Measurements from ENCODE around the gene TTC22.

TTC22 gene

DNA sequence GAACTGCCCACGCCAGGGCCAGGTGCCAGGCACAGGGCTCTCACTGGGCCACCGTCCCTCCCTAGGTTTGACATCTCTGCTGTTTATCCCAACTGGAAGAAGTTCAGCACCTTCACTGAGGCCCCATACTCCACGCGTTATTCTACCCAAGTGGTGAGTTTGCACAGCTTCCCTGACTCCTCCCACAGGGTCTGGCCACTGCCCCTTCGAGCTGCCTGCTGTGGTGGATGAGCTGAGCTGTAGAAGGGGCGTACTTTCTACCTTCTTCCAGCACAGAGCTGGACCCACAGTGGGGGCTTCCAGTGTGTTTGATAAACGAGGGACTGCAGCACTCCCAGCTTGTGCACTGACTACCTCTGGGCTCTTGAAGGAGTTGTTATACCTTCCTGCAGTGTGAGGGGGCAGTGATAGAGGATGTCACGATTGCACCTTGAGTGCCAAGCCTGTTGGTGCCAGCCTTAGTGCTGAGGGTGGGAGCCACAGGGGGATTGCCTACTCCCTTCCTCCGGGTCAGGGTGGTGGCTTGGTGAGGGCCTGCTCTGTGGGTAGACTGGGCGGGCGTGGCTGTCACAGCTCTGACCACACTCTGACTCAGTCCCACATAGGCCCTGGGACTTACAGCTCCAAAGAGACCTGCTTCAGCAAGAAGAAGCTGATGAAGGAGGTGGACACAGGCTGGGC is 5.9 kb upstream of the TTC22 start:
- no peak for DNase-seq

DNA sequence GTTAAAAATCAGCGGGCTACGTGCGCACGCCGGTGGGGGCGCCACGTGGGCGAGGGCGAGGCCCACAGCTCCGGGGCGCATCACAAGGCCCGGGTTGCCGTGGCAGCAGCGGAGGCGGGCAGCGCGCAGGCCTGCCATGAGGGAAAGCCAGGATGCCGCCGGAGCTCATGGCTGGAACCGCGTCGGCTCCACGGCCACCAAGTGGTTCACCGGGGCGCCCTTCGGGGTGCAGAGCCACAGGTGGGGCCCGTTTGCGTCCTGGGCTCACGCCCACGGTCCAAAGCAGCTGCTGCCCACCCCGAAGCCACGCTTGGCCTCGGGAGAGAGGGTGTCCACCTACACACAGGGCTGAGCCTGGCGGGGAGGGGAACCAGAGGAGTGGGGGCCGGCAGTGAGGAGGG is 4.9 kb upstream of the TTC22 start:
- no peak for DNase-seq

DNA sequence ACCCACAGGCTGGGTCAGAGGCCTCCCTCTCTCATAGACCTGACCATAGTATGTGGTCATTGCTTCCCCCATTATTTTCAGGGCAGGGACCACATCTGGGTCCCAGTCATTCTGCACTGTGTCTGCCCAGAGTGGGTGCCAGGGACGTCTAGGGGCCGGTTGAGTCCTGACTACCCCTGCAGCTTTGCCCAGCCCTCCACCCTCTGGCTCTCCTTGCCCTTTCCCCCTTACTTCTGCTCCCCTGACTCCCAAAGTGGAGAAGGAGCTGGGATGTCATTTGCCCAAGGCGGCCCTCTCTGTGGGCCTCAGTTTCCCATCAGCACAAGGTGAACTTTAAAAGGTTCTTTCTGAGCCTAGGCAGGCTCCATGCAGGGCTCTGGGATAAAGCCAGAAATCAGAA is 4.3 kb upstream of the TTC22 start:
- no peak for DNase-seq

DNA sequence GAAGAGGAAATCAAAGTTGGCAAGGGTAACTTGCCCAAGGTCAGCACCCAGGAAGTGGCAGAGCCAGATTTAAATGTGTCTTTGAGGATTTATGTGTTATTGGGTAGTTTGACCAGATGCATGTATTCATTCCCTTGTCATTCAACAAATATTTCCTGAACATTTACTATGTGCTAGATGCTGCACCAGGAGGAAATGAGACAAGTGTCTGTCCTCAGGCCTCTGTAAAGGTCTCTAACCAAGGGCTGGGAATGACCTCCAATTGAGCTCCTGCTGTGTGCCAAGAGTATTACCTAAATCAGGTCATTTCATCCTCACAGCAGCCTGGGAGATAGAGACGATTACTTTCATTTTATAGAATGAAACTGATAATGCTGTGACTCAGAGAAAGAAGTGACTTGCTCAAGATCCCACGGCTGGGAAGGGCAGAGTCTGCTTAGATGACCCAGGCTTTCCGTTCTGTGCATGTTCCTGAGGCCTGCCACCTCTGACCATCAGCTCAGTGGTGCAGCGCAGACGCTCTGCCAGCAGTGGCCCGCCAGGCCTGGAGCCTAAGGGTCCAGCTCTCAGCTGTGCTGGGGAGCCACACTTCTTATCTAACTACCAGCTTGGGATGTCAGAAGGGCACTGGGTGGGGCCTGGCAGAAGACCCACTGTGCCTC is 3.5 kb upstream of the TTC22 start:
- no peak for DNase-seq

DNA sequence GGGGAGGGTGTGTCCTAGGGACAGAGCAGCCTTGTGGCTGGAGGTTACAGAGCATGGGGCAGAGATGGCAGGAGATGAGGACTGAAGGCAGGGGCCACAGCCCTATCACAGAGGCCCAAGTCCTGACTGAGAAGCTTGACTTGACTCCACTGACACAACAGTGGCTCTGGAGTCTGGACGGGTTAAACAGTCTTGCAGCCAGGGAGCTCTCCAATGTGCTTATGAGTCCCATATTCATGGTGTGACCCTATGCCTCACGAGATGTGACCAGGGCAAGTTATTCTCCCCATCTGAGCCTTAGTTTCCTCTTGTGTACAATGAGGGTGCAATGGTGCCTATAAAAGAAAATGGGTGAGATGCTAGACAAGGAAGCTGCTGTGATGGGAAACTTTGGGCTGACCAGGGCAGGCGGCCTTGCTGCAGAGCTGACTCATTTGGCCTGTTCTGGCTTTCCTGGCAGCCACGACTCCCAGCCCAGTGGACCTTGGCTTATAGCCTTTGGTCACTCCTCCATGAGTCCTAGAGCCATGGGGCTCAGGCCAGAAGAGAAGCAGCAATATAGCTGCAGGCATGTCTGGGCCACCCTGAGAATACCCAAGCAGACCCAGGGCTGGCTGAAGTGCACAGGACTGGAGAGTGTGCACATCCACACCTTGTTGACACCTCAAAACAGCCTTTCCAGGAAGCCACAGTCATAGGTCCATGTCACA is 2.8 kb upstream of the TTC22 start:
- DNase-seq: no peak

DNA sequence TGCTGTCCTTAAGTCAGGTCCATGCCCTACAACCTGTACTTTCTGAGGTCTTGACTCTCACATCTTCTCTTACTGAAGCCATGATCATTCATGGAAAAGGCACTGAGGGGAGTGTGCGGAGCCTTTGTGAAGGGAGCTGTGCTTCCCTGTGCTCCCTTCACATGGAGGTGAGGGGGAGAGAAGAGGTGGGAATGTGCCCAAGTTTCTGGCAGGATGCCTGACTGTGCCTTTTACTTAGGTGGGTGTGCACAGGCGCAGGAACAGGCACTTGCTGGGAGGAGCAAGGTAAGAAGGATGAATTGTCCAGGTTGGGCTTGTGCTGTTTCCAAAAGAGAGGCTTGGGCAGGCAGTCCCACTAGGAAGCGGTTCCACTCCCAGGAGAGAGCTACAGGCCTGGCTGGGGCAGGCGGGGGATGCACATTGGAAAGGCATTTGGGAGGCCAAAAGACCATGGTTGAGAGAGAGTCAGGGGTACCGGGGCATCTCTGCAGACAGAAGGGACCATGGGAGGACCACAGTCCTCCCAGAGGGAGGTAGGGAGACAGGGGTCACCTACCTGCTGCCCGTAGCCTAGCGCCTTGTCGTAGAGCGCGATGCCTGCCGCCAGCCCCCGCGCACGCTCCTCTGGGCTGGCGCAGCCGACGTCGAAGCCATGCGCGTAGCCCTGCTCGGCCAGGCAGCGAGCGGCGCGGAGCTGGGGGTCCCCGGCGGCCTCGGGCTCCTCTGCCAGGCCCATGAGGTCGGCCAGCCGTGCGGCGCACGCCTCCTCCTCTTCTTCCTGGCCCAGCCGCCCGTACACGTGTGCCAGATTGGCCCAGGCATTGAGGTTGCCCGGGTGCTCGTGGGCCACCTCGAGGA is 853 bp downstream of the TTC22 start:
- no peak for DNase-seq

DNA sequence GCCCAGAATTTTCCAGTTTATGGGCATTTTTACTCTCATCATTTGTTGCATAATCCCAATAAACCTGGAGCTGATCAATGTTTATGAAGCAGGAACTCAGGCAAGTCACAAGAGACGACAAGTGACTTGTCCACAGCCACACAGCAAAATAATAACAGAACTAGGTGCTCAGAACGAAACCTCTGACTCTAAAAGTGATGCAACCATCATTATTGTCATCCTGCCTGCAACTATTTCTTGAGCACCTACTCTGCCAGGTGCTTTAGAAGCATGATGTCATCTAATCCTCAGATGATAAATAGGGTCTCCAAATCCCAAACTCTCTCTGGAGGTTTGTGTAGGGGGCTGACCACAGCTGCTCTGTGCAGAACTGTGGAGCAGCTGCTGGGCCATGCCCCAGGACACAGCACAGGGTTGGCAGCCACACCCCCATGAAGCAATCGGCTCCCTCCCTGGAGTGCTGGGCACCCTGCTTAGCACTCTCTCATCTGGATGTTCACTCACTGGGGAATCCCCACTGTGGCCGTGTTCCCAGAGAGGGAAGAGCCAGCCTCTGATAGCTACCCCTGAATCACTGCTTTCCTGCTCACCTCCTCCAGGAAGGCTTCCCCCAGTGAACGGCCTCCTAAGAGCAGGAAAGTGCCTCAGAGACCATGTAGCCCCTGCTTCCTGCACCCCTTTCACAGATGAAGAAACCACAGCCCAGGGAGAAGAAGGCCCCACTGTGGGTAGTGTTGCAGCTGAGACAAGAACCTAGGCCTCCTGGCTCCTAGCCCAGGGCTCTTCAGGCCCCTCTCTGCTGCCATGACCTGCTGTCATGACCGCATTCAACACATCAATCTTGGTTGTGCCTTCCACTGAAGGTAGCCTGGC is 2.1 kb downstream of the TTC22 start:
- DNase-seq: no peak

DNA sequence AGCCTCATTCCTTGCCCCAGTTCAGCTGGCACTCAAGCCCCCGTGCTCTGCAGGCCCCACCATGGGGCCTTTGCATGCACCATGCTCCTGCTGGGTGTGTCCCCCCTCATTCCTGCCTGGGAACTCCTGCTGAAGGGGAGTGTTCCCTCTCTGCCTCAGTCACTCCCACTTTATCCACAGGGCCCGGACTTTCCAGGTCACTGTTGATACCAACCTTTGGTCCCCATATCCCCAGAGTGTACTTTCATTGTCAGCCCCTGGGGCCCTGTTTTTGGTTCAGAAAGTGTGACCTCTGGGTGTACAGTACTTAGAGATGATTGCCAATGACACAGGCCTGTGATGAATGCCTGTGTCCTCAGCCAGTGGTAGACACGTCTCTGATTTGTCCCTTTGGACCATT is 2.9 kb downstream of the TTC22 start:
- DNase-seq: no peak

DNA sequence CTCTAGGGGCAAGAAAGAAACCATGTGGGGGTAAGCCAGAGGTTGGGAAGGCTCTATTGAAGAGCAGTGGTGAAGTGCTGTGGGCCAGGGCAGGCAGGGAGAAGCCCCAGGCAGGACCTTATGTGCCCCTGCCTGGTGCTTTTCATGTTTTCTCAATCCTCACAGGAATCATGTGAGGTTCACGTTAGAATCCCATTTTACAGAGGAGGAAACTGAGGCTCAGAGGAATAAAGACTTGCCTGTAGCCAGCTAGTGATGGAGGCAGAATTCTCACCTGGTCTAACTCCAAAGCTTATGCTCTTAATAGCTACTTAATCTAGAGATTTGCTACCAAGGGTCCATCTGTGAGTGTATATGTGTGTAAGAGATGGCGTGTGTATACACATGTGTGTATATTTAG is 4.2 kb downstream of the TTC22 start:
- DNase-seq: no peak

DNA sequence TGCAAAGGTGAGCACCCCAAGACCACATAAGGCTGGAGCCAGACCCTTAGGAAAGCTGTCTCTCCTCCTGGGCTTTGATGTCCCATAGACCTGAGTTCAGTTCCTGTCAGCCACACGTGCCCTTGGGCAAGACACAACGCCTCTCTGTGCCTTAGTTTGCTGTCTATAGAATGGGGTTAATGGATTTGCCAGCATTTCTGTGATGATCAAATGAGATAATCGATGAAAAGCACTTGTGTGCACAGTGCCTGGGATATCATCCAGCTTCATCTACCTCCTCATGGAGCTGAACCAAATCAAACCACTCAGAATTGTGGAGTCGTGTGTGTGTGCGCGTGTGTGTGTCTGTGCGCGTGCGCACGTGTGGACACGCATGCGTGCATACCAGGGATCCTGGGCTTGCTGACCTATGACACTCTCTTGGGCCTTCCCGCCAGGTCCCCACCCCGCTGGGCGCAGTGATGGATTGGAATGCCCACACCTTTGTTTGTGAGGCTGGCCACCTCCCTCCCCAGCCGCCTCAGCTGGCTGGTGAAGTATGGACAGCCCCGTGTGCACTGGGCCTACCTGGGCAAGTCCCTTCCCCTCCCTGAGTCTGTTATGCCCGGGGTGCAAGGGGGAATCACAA is 5.2 kb downstream of the TTC22 start:
- no peak for DNase-seq

DNA sequence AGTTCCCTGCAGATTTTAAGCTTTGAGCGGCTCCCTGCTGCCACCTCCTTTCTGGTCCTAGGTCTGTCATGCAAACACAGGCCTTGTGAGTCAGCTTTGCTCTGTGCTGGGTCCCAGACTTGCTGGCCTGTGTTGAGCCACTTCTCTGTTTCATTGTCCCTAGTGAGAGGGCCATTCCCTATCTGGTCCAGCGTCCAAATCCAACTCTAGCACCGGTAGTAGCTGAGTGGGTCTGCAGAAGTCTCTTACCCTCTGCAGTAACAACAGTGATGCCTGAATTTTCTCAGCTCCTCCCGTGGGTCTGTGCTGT is 5.8 kb downstream of the TTC22 start:
- DNase-seq: no peak

DNA sequence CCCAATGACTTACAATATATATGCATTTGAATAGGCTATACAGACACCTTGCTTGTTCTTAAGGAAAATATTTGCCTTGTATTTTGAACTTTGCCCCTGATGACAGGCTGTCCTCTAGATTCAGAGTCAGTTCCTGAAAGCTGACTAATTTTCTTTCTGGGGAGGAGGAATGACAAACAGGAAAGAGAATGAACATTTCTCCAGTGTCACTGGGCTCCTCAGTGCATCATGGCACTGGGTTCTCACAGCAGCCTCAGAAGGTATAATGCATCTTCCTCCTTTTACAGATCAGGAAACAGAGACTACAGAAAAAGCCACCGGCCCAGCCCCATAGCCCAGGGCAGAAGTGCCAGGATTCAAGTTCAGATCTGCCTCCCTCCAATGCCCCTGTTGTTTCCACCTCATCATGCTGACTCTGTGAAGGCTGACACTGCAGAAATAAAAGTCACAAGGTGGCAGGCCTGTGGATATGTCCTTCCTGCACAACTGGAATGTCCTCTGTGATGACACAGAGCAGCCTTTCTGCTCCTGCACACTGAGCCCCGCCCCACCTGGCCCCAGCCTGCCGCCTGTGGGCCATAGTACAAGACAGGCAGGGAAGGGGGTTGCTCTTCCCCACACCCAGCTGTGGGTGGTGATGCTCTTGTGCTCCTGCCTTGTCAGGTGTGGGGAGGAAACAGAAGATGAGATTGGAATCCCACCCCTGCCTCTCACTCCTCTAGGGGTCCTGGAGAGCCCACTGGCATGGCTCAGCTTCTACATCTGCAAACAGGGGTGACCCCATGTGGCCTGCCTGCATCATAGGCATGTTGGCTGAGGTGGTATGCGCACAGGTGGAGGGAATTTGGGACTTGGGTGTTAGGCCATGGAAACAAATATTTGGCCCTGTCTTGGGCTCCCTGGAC is 6.4 kb downstream of the TTC22 start:
- DNase-seq: no peak

DNA sequence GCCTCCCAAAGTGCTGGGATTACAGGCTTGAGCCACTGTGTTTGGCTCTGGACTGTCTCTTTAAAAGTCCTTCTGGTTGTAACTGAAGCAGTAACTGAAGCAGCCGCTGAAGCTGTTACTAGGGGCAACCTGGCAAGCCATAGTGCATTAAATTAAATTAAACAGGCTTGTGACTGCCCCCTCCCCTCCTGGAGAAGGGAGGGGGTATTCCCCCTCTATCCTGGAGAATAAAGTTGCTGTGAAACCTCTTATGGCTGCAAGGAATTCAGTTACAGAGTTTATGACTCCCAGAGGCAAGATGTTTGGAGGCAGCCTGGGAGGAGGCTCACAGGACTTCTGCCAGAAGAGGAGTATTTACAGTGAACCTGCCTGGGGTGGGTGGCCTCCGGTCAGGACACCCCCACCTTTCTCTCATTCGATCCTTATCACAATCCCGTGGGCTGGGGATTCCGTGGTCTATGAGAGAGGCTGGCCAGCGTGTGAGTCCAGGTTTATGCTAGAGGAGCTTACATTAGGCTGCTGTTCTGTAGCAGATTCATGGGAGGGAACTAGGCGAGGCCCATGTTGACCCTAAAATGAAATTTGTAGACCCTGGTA is 8.3 kb downstream of the TTC22 start:
- no peak for DNase-seq

DNA sequence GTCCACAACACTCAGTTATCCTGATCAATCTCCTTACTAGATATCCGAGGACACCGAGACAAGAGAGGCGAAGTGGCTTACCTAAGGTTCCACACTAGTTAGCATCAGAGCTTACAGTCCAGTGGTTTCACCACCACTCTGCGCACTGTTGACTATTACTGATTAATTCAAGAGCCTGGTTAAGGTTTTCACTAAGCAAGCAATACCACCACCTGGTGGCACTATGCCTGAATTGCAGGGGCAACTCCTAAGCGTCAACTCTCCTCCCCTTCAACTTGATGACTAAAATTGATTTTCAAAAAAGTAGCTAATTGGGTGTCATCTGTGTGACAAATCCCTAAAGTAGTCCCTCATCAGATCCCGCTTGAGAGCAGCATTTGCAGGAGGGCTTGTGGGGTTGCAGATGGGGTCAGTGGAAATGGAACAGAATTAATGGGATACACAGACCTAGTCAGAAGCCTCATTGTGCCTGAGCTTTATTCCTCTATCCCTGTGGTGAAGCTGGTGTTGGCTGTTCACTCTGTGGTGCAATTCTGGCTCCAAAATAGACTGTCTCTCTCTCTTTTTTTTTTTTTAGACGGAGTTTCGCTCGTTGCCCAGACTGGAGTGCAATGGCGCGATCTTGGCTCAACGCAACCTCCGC is 9.1 kb downstream of the TTC22 start:
- peak; percentile 42 for DNase-seq

DNA sequence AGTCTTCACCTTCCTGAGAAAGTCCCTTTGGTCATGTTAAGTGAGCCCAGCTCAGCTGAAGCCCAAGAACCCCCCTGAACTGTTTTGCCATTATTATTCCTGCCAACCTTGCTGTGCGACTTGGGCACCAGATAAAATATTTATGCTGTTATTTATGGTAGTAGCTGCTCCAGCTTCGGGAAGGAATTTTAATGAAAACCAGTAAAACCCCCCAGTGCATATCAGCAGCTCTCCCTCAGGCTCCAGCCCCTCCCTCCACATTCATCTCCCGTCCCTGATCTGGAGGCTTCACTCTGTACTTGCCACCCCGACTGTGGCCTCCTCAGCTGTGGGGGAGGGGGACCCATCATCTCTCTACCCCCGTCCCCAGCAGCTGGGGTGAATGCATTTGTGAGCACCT is 12.7 kb downstream of the TTC22 start:
- DNase-seq: no peak

DNA sequence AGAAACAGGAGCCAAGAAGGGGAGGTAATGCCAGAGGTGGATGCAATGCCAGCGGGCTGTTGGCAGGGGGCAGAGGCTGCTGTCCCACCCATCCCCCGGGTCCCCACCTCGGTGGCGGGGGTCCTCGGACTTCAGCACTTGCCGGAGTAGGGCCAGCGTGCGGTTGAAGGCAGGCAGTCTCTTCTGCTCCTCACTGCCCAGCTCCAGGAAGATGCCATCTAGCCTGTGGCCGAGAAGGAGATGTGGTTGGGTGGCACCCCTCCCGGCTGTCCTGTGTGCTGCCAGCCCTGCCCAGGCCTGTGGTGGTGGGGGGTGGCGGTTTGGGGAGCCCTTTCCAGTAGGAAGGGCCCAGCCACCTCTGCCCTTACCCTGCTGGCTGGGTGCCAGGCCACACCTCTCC is 13.5 kb downstream of the TTC22 start:
- no peak for DNase-seq

DNA sequence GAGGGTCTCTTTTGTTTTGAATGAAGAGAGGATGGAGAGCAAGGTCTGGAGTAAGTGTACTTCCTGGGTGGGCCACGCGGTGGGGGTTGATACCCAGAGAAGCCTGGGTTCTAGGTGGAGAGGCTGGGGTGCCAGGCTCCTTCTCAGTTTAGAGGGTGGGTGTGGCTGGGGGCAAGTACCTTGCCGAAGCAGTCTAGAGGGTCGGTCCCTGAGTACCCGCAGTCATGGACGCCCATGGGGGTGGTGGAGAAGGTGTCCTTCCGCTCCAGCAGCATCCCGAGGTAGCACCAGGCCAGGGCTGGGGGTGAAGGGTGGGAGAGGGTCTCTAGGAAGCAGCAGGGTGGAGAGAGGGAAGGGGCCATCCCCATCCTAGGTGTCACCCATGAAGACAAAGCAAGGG is 14.3 kb downstream of the TTC22 start:
- no peak for DNase-seq

DNA sequence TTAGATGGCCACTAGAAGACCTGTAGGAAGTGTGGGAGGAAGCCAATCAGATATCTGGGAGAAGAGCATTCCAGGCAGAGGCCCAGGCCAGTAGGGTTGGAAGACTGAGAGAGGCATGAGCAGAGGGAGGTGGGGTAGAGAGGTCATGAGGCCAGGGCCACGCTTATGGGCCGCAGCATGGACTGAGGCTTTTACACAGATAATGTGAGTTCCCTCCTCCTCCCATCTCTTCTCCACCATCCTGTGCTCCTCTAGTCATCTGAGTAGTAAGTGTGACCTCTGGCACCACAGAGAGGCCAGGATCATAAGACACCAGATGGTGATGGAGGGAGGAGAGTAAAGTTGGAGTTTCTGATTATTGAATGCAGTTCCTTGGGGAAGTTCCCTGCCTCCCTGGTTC is 17.1 kb downstream of the TTC22 start:
- DNase-seq: no peak

DNA sequence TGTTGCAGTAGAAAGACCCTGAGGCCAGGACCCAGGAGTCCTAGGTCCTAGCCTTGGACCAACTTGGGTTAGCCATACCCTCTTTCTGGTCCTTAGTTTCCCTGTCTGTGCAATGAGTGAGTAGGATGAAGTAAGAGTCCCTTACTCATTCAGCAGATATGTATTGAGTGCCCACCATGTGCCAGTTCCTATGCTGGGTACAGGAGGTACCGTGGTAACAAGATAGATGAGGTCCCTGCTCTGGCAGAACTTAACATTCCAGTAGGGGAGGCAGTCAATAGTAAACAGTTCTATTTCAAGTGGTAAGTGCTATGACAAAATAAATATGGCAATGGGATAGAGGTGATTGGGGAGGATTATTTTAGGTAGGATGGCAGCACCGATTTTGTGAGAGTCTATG is 18.5 kb downstream of the TTC22 start:
- DNase-seq: no peak

DNA sequence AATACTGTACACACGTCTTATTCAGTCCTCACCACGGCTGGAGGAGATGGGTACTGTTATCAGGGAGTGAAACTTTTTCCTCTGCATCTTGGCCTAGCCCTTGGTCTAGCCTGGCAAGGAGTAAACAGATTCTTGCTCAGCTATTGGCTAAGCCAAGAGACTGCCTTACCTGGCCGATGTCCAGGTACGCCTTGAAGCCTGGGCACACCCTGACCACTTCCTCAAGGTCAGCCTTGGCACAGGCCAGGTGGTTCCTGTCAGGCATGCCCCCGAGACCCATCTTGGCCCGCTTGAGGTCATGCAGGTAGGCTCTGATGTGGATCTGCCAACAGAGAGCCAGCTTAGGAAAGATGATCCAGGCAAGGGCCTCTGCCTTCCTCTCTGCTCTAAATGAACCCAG is 19.0 kb downstream of the TTC22 start:
- DNase-seq: no peak
